HepG2 (cell line): ENCODE measurements around the gene POLR2J3. TPM values are rescaled to one million over a fixed set of nuclear protein-coding genes. Genes with fewer than 3 reads are reported as not detected.
"Not testable (repeated sequence)": the region's sequence is repeated elsewhere in the genome, so short reads cannot be mapped to it uniquely, and the experiment has no call there.

Experiments used
- ATAC-seq: fragments of 200-7000 bp; cut with Tn5 transposase; 3 replicates; pipeline ENCODE4 v1.9.1; 2020; ENCODE audit warnings: mild to moderate bottlenecking, moderate library complexity
- BruUV-seq: library from RNA; stranded (reverse); fragments of 400-500 nt; replicated peaks from 2 replicates; lab custom pipeline; 2021; lab: Mats Ljungman, UMichigan
- CTCF ChIA-PET: fragments of 300-600 bp; formaldehyde crosslinking; extraction: SDS; loops from one replicate; lab custom pipeline; 2021; ENCODE audit warnings: low total read pairs, inconsistent platforms, low intra/inter-chr PET ratio; lab: Yijun Ruan, JAX
- POLR2A ChIA-PET: fragments of 350-600 bp; sonication (Branson Sonifier 250); formaldehyde crosslinking; loops from one replicate; lab custom pipeline; 2020; ENCODE audit warnings: antibody characterized with exemption, inconsistent platforms; lab: Yijun Ruan, JAX
- DNase-seq: peaks from one replicate; pipeline ENCODE4 v3.0.0-alpha.2; 2015; ENCODE audit warnings: low spot score
- FAIRE-seq: peaks from 3 replicates; lab custom pipeline; 2011; peaks lifted over from hg19 to GRCh38; lab: Jason Lieb, UNC
- H2AFZ ChIP-seq: one replicate; pipeline ENCODE4 v1.6.1; 2011; ENCODE audit warnings: low read length, inconsistent platforms
- H3K27ac ChIP-seq: fragments of 300-600 bp; 3 replicates; pipeline ENCODE4 v1.8.0; 2011; ENCODE audit warnings: mixed run types, mild to moderate bottlenecking, mixed read lengths, low read length, inconsistent platforms; ENCODE audit not compliant: insufficient read depth; ENCODE audit errors: extremely low read length
- H3K27me3 ChIP-seq, 2 experiments: fragments of 200-600 bp in 1 of 2; 2 replicates in 1 of 2; 3 replicates in 1 of 2; pipeline versions ENCODE4 v1.6.0 to v1.8.0; 2011; ENCODE audit warnings: low read length in 2 of 2, mild to moderate bottlenecking in 2 of 2, moderate library complexity in 2 of 2, inconsistent platforms in 1 of 2; ENCODE audit not compliant: insufficient read depth in 2 of 2, control insufficient read depth in 1 of 2
- H3K36me3 ChIP-seq, 2 experiments: fragments of 200-600 bp in 1 of 2; replicated peaks in 1 of 2; 2 replicates in 1 of 2; 3 replicates in 1 of 2; pipeline versions ENCODE4 v1.5.1 to v1.8.0; 2011; ENCODE audit warnings: low read length in 2 of 2, inconsistent platforms in 1 of 2; ENCODE audit not compliant: insufficient read depth in 2 of 2, control insufficient read depth in 1 of 2
- H3K4me1 ChIP-seq: 2 replicates; pipeline ENCODE4 v1.5.1; 2012; ENCODE audit warnings: low read length, inconsistent platforms; ENCODE audit not compliant: insufficient read depth
- H3K4me2 ChIP-seq: 2 replicates; pipeline ENCODE4 v1.6.0; 2011; ENCODE audit warnings: low read depth, low read length, inconsistent platforms
- H3K4me3 ChIP-seq, 3 experiments: fragments of 200-600 bp in 1 of 3; sonication (generic), shearing (Covaris generic) in 1 of 3; replicated peaks in 1 of 3; 2 replicates each; pipeline ENCODE4 v1.5.1; 2011 to 2016; ENCODE audit warnings: low read length in 3 of 3, inconsistent platforms in 2 of 3, low read depth in 2 of 3, mild to moderate bottlenecking in 2 of 3, control low read depth in 1 of 3, mixed read lengths in 1 of 3; ENCODE audit not compliant: insufficient read depth in 1 of 3
- H3K79me2 ChIP-seq: one replicate; pipeline ENCODE4 v1.6.1; 2011; ENCODE audit warnings: low read length, inconsistent platforms; ENCODE audit not compliant: insufficient read depth
- H3K9ac ChIP-seq: 2 replicates; pipeline ENCODE4 v1.6.0; 2011; ENCODE audit warnings: mild to moderate bottlenecking, low read depth, low read length, inconsistent platforms; ENCODE audit not compliant: insufficient read depth
- H3K9me3 ChIP-seq: 2 replicates; pipeline ENCODE4 v1.5.1; 2012; ENCODE audit warnings: mild to moderate bottlenecking, low read length
- H4K20me1 ChIP-seq: 2 replicates; pipeline ENCODE4 v1.6.0; 2011; ENCODE audit warnings: inconsistent platforms, mild to moderate bottlenecking, low read length, moderate library complexity; ENCODE audit not compliant: insufficient read depth
- WGBS: methylation state at CpG from one replicate; pipeline ENCODE4 v1.1.6; 2017; ENCODE audit warnings: low lambda C conversion rate; 5-methylcytosine and 5-hydroxymethylcytosine counted together
- in situ Hi-C: cut with HindIII; loops from 2 replicates; pipeline ENCODE4 v1.10.0; 2017; ENCODE audit warnings: low pct_unique_long_range_greater_than_20kb; ENCODE audit not compliant: extremely low pct_ligation_motif_present
- intact Hi-C: fragments of 100-400 bp; cut with micrococcal nuclease; formaldehyde crosslinking; loops from one replicate; pipeline ENCODE4 v1.10.0; 2022; ENCODE audit not compliant: unreplicated experiment
- polyA plus RNA-seq, 8 experiments: library from polyadenylated mRNA; depleted of rRNA in 3 of 8; stranded (reverse) in 7 of 8; unstranded in 1 of 8; fragments of >200 nt; fragmentation: Illumina TruSeq in 4 of 8; extraction: Trizol in 4 of 8; gene quantifications; 2 replicates each; pipeline versions ENCODE4 v1.2.1 to v1.2.3, GENCODE V29; 2011 to 2016; ENCODE audit warnings: low read depth in 4 of 8, missing spikeins in 1 of 8, mixed read lengths in 1 of 8; ENCODE audit not compliant: insufficient read depth in 1 of 8
- total RNA-seq, 5 experiments: library from RNA; depleted of rRNA; stranded (reverse); fragments of >200 nt; fragmentation: Illumina TruSeq; extraction: Trizol; gene quantifications; 2 replicates each; pipeline ENCODE4 v1.2.3, GENCODE V29; 2016; ENCODE audit warnings: low read depth in 1 of 5

POLR2J3 gene
- total and polyA plus RNA-seq, 2 of the 13 experiments (the other 11 are each of a cell fraction or from before 2014, with no cell fraction given) = 28.0 to 36.5 TPM

DNA sequence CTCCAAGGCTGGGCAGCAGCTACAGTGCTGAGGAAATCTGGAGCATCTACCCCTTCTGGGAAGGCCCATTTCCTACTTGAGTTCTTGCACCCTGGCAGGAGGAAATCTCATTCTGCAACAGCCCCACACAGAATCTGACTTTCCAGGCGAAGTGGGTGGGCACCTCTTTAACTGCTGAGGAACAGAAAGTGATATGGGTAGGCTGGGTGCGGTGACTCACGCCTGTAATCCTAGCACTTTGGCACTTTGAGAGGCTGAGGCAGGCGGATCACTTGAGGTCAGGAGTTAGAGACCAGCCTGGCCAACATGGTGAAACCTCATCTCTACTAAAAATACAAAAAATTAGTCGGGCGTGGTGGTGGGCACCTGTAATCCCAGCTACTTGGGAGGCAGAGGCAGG is 2.2 kb upstream of the POLR2J3 start:
- H3K79me2 ChIP-seq, intact Hi-C loops, H3K9ac ChIP-seq, BruUV-seq, in situ Hi-C loops, H2AFZ ChIP-seq, H3K4me2 ChIP-seq, H3K4me3 ChIP-seq, DNase-seq, H3K4me1 ChIP-seq, FAIRE-seq, H3K36me3 ChIP-seq, H3K9me3 ChIP-seq, H3K27me3 ChIP-seq, CTCF ChIA-PET, H4K20me1 ChIP-seq, ATAC-seq, POLR2A ChIA-PET, H3K27ac ChIP-seq: not testable (repeated sequence)
- no CpG with 5 or more reads among the region's 6 CpGs for WGBS

DNA sequence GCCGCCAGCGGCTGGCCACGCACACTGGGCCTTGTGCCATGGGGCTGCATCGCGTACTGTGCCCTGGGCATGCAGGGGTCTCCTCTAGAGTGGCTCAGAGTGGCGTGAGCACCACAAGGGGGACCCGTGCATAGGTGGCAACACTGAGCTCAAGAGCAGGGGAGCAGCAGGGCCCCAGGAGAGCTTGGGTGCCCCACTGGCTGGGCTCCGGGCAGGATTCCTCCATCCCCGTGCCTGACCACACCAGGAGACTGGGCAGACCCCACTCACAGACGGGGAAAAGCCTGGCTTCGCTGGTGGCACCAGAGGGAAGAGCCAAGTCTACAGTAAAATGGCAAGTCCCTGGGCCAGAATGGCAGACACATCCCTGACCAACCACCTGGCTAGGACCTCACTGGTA is 3.8 kb downstream of the POLR2J3 start:
- POLR2A ChIA-PET, DNase-seq, H3K9ac ChIP-seq, FAIRE-seq, H3K36me3 ChIP-seq, CTCF ChIA-PET, H3K27ac ChIP-seq, H3K79me2 ChIP-seq, ATAC-seq, H4K20me1 ChIP-seq, H3K4me1 ChIP-seq, H3K4me2 ChIP-seq, in situ Hi-C loops, intact Hi-C loops, H3K4me3 ChIP-seq, BruUV-seq, H3K27me3 ChIP-seq, H2AFZ ChIP-seq, H3K9me3 ChIP-seq: not testable (repeated sequence)
- WGBS = no CpG with 5 or more reads among the region's 11 CpGs

DNA sequence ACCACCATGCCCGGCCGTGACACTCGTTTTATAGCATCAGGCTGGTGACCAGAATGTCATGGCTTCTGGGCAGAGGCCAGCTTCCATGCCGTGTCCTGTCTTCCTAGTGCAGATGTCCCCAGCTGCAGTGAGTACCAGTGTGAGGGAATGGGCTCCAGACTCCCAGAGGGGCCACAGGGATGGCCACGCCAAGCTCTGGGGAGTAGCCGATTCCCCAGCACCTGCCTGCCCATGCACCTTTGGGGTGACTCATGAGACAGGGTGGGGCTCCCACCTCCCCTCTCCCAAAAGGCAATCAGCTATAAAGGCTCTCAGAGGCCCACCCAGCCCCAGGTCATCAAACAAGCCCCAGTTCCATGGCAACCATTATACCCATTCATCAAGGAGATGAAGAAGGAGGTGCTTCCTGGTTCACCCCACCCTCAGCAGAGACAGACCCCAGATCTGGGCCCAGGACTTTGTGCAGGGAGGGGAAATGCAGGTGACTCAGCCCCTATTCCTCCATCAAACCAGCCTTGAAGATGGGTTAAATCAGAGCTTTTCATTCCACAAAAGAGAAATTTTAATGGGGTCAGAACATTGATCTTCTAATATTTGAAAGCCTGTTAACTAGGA is 21.5 kb downstream of the POLR2J3 start, which contains the start of gene SPDYE2:
Gene SPDYE2, plus strand, starts transcription at position 419 of the 615 bp plus-strand sequence. CDS start 2,030 bp downstream, outside the sequence.
- no CpG with 5 or more reads among the region's 6 CpGs for WGBS
- peak; percentile 39 for ATAC-seq
- not testable (repeated sequence) for BruUV-seq

DNA sequence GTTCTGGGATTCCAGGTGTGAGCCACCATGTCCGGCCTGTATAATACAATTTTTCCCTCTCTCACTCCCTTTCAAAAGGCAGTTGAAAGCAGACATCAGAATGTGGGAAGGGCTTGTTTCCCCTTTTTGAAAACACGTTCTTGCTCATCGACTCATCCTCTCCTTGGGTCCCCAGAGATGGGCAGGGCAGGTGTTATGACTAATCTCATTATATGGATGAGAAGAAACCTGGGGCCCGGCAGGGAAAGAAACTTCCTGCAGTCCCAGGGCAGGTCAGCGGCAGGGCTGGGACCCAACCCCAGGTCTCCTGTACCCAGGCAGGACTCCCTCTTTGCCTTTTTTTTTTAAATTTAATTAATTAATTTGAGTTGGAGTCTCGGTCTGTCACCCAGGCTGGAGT is 26.0 kb downstream of the POLR2J3 start:
- in situ Hi-C loops, POLR2A ChIA-PET, H3K79me2 ChIP-seq, CTCF ChIA-PET, H3K4me3 ChIP-seq, H2AFZ ChIP-seq, H3K27ac ChIP-seq, H3K27me3 ChIP-seq, BruUV-seq, DNase-seq, H3K36me3 ChIP-seq, H3K9ac ChIP-seq, H3K4me1 ChIP-seq, intact Hi-C loops, H3K4me2 ChIP-seq, FAIRE-seq, H3K9me3 ChIP-seq, ATAC-seq, H4K20me1 ChIP-seq: not testable (repeated sequence)
- 90% methylated on average over 2 of the region's 6 CpGs for WGBS

More for the DNA sequence above, 21.5 kb downstream of the POLR2J3 start, which contains the start of gene SPDYE2:
- H3K4me3 ChIP-seq, H4K20me1 ChIP-seq, H3K27me3 ChIP-seq, POLR2A ChIA-PET, H3K9ac ChIP-seq, FAIRE-seq, H3K79me2 ChIP-seq, H3K4me2 ChIP-seq, H3K36me3 ChIP-seq, H2AFZ ChIP-seq, in situ Hi-C loops, DNase-seq, intact Hi-C loops, H3K9me3 ChIP-seq, CTCF ChIA-PET, H3K4me1 ChIP-seq, H3K27ac ChIP-seq: not testable (repeated sequence)
